ENCODE measurements around the gene FOXO1. TPM values are rescaled to one million over a fixed set of nuclear protein-coding genes. Genes with fewer than 3 reads are reported as not detected.

The FOXO1 gene
- total and polyA plus RNA-seq, 2 of the 13 experiments (the other 11 are each of a cell fraction or from before 2014, with no cell fraction given) = 8.1 to 13.1 TPM

- TF ChIP-seq, protein P1, sequence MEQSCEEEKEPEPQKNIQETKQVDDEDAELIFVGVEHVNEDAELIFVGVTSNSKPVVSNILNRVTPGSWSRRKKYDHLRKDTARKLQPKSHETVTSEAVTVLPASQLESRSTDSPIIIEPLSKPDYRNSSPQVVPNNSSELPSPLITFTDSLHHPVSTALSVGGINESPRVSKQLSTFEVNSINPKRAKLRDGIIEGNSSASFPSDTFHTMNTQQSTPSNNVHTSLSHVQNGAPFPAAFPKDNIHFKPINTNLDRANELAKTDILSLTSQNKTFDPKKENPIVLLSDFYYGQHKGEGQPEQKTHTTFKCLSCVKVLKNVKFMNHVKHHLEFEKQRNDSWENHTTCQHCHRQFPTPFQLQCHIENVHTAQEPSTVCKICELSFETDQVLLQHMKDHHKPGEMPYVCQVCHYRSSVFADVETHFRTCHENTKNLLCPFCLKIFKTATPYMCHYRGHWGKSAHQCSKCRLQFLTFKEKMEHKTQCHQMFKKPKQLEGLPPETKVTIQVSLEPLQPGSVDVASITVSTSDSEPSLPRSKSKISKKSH (CRISPR knock-in tag; IDR thresholded peaks at IDR 0.05; ENCODE audit: borderline replicate concordance) = no peak
- TF ChIP-seq HOXA5 (CRISPR knock-in tag; IDR thresholded peaks at IDR 0.05) = no peak
- TF ChIP-seq CAMTA2 (CRISPR knock-in tag; IDR thresholded peaks at IDR 0.05; ENCODE audit: borderline replicate concordance) = no peak
These were observed 9.6 kb upstream of the FOXO1 start (continued) for GRCh38 chr13:40676007-40676406.

- CTCF ChIA-PET (ENCODE audit: low intra/inter-chr PET ratio, low total read pairs) = no interaction called here
- DNase-seq (ENCODE audit: low spot score) (no peak), ATAC-seq (no peak), FAIRE-seq (no peak)
- Histone ChIP-seq H3K27me3 (ENCODE audit: control insufficient read depth in 1 of 2, insufficient read depth in 2 of 2, low read length in 2 of 2) (no peaks in the 10 kb centered on the region), H3K36me3 (replicated peaks in 1 of 2; ENCODE audit: control insufficient read depth in 1 of 2, insufficient read depth in 2 of 2, low read length in 2 of 2) (no peaks in the 10 kb centered on the region), H3K9me3 (ENCODE audit: low read length) (no peaks in the 10 kb centered on the region), H2AFZ (ENCODE audit: low read length) (no peak overlapping the region), H3K9ac (ENCODE audit: insufficient read depth, low read depth, low read length) (no peak overlapping the region), H4K20me1 (ENCODE audit: insufficient read depth, low read length) (no peaks in the 10 kb centered on the region), H3K4me3 (replicated peaks in 1 of 3; ENCODE audit: insufficient read depth in 1 of 3, low read depth in 2 of 3, low read length in 3 of 3) (no peak overlapping the region), H3K27ac (ENCODE audit: extremely low read length, insufficient read depth, low read length) (no peak overlapping the region), H3K4me1 (ENCODE audit: insufficient read depth, low read length) (peaks cover 42% of the 10 kb centered on the region), H3K79me2 (ENCODE audit: insufficient read depth, low read length) (no peaks in the 10 kb centered on the region), H3K4me2 (ENCODE audit: low read depth, low read length) (peak overlapping the region; percentile 45; the same call in 1 of the 2 replicates)
- TF ChIP-seq MYNN (CRISPR knock-in tag; IDR thresholded peaks at IDR 0.05; ENCODE audit: low read depth) (no peak), HDAC6 (IDR thresholded peaks at IDR 0.05; ENCODE audit: low read depth, low read length) (no peak), ZNF781 (CRISPR knock-in tag; IDR thresholded peaks at IDR 0.05; ENCODE audit: borderline replicate concordance, not compliant biosample characterization) (no peak), ZSCAN9 (CRISPR knock-in tag; IDR thresholded peaks at IDR 0.05; ENCODE audit: borderline replicate concordance) (no peak), TBX2 (CRISPR knock-in tag; IDR thresholded peaks at IDR 0.05; ENCODE audit: borderline replicate concordance) (no peak), ERF (CRISPR knock-in tag; IDR thresholded peaks at IDR 0.05) (no peak), TEAD3 (CRISPR knock-in tag; optimal IDR thresholded peaks at IDR 0.05; ENCODE audit: borderline replicate concordance) (no peak), NKX3-1 (CRISPR knock-in tag; IDR thresholded peaks at IDR 0.05) (no peak), ZNF577 (CRISPR knock-in tag; IDR thresholded peaks at IDR 0.05; ENCODE audit: borderline replicate concordance, low read depth) (no peak), CBX1 (IDR thresholded peaks at IDR 0.05; ENCODE audit: low read depth) (no peak), TGIF2 (CRISPR knock-in tag; IDR thresholded peaks at IDR 0.05) (no peak)
- TF ChIP-seq, protein P2, sequence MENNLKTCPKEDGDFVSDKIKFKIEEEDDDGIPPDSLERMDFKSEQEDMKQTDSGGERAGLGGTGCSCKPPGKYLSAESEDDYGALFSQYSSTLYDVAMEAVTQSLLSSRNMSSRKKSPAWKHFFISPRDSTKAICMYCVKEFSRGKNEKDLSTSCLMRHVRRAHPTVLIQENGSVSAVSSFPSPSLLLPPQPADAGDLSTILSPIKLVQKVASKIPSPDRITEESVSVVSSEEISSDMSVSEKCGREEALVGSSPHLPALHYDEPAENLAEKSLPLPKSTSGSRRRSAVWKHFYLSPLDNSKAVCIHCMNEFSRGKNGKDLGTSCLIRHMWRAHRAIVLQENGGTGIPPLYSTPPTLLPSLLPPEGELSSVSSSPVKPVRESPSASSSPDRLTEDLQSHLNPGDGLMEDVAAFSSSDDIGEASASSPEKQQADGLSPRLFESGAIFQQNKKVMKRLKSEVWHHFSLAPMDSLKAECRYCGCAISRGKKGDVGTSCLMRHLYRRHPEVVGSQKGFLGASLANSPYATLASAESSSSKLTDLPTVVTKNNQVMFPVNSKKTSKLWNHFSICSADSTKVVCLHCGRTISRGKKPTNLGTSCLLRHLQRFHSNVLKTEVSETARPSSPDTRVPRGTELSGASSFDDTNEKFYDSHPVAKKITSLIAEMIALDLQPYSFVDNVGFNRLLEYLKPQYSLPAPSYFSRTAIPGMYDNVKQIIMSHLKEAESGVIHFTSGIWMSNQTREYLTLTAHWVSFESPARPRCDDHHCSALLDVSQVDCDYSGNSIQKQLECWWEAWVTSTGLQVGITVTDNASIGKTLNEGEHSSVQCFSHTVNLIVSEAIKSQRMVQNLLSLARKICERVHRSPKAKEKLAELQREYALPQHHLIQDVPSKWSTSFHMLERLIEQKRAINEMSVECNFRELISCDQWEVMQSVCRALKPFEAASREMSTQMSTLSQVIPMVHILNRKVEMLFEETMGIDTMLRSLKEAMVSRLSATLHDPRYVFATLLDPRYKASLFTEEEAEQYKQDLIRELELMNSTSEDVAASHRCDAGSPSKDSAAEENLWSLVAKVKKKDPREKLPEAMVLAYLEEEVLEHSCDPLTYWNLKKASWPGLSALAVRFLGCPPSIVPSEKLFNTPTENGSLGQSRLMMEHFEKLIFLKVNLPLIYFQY (CRISPR knock-in tag; IDR thresholded peaks at IDR 0.05; ENCODE audit: borderline replicate concordance) = no peak
- intact Hi-C loops (cut with micrococcal nuclease; ENCODE audit: unreplicated experiment) = no loop called here
- in situ Hi-C loops (cut with HindIII; ENCODE audit: extremely low pct_ligation_motif_present, low pct_unique_long_range_greater_than_20kb) = no loop called here
- POLR2A ChIA-PET = no interaction called here
- BruUV-seq (replicated peaks) = no TSS peak
These were observed 7.0 kb upstream of the FOXO1 start for GRCh38 chr13:40673414-40673813.
